ENCODE measurements around the gene ARPC2. TPM values are rescaled to one million over a fixed set of nuclear protein-coding genes. Genes with fewer than 3 reads are reported as not detected.

ARPC2 gene
- total RNA-seq = 290 and 337 TPM in 2 replicates

DNA sequence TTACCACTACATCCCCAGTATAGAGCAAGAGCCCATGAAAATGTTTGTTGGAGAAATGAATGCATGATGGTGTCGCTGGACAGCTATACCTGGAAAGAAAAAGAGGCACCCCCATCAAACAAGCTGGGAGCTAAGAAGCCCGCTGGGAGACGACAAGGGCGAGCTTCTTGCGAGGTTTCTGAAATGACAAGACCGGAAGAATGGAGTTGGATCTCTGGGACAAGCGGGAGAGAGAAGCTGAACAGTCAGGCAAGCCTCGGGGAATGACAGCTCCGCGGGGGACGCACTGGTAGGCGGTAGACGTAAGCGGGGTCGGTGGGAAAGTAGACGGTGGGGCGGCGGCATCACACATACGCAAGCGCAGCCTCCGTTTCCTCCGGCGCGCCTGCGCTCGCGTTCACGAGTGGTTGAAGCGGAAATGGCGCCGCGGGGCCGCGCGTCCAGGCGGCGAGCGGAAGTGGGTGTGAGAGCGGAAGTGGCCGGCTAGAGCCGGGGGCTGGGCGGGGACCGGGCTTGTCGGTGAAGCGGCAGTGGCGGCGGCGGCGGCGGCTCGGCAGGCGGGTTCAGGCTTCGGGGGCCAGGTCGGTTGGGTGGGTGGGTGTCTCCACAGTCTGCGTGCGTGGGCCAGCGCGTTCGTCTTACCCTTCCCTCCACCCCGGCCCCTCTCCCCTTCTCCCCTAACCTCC lies at the start of gene ARPC2:
ARPC2 (plus strand) TSS at position 516 of the 686 bp plus-strand sequence. CDS start 282 bp downstream, outside the sequence.

DNA sequence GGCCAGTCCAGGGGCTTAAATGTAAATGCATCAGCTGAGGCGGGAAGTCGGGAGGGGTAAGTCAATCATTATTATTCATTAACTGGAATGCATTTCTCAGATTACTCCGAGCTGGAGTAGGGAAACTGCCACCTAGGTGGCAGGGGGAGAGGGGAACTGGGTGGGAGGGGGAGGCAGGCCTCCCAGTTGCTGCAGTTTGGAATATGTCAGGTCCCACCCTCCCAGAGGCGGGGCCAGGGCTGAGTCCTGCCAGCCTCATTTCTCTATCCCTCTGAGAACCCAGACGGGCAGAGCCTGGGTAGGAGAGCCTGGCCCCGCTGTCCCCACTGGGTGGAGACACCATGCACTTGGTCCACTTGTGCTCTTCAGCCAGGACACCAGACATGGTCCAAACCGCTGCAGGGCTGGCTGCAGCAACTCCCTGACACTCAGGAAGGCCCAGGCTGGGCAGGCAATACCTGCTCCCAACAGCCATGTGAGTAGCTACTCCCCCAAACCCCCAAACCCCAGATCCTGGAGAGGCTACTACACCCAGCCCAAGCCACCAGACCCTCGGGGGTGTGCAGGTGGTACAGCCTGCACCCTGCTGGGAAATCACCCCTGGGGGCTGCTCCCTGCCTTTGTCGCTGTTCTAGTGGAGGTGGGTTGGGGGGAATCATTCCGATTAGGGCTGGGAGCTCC lies 43.9 kb downstream of the ARPC2 start, which contains the start of gene GPBAR1:
GPBAR1 (plus strand) TSS at position 274 of the 681 bp plus-strand sequence. CDS start 1,710 bp downstream, outside the sequence.

DNA sequence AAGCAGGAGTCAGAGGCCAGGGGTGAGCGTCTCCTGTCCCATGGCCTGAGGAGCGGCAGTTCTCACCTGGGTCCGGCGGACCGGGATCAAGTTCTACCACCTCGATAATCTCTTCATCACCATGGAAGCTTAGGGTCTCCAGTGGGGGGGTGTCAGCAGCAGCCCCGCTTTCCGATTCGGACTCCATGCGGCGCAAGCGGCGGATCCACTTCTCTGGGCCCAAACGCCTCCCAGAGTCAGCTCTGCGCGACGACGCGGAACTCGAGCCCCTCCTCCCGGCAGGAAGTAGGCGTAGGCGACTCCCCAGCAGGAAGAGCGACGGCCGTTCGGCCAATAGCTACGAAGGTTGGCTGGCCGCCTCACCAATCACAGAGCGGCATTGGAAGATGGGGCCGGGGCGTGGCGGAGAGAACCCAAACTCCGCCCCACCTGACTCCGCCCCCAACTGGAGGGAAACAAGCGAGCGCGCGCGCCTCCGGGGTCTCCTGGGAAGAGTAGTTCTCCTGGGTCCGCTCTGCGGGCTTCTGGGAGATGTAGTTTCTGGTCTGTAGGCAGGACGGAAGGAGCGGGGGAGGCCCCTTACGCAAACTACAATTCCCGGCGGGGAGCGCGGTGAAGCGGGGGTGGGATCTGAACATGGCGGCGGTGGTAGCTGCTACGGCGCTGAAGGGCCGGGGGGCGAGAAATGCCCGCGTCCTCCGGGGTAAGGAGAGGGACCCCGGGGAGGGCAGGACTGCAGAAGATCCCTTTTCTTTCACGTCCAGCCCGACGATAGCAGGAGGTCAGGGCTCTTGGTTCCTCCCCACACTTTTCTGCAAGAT lies 53.1 kb downstream of the ARPC2 start, which contains the start of the genes AAMP and PNKD:
AAMP (minus strand) TSS at position 238 of the 821 bp plus-strand sequence; CDS start at position 187, 51 bp downstream.
PNKD (plus strand) TSS at position 620 of the 821 bp plus-strand sequence; CDS start at position 637, 17 bp downstream.

DNA sequence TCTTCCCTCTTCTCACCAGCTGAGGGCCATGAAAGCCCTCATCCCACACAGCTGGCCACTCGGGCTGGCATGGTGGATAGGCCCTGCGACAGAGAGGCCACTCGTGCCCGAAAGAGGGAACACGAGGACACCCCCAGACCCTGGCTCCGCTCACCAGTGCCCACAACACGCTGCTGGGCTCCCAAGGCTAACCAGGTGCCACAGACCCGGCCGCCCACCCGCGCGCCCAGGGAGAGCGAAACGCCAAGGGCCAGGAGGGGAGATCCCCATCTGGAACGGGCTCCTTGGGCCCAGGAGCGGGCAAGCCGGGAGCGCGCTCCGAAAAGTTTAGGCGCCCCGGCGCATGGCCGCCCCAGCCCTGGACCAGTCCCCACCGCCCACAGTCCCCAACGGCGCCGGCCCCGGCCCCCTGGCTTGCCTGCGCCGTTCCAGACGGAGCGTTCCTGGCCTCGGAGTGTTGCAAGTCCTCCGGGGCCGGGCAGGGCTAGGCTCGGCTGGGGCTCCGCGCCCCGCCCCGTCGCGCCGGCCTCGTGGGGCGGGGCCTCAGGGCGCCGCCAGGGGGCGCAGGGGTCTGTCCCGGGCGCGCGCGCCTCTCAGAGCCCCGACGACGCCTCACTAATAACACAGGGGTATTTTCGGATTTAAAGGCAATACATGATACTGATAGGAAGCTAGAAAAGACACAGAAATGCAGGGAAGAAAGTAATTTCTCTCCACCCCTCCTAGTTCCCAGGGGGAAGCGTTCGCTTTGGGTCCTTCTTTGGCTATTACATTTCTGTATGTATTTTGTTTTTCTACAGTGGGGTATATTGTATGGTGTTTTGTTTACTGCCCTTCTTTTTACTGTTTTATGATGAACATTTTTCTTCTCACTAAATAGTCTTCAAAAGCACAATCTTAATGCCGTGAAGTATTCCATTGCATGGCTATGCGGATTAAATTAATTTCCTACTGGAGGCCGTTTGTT lies 75.3 kb downstream of the ARPC2 start, which contains the start of gene TMBIM1:
TMBIM1 (minus strand) TSS at position 456 of the 967 bp plus-strand sequence. CDS start 10,362 bp downstream, outside the sequence.

Other genes starting within 250 kb of the ARPC2 start
- 15.3 and 18.3 TPM in 2 replicates for gene TNS1, start 214.2 kb upstream of the ARPC2 start, total RNA-seq
- not detected in 2 replicates for gene RUFY4, start 147.9 kb upstream of the ARPC2 start, total RNA-seq
- not detected in 2 replicates for gene CXCR2, start 91.2 kb upstream of the ARPC2 start, total RNA-seq
- gene CXCR1, start 50.2 kb upstream of the ARPC2 start, total RNA-seq = not detected in 2 replicates
- gene GPBAR1, start 43.8 kb downstream of the ARPC2 start, total RNA-seq = 0.17 TPM in 1 of 2 replicates, not detected in the other
- 105 and 126 TPM in 2 replicates for gene AAMP, start 52.9 kb downstream of the ARPC2 start, total RNA-seq
- gene PNKD, start 53.3 kb downstream of the ARPC2 start, total RNA-seq = 64.2 and 67.2 TPM in 2 replicates
- 135 and 139 TPM in 2 replicates for gene TMBIM1, start 75.3 kb downstream of the ARPC2 start, total RNA-seq
- gene CATIP, start 139.7 kb downstream of the ARPC2 start, total RNA-seq = not detected in 2 replicates
- under 0.01 and 0.30 TPM in 2 replicates for gene SLC11A1, start 165.1 kb downstream of the ARPC2 start, total RNA-seq
- 64.7 and 70.5 TPM in 2 replicates for gene CTDSP1, start 182.7 kb downstream of the ARPC2 start, total RNA-seq
- not detected in 2 replicates for gene VIL1, start 201.9 kb downstream of the ARPC2 start, total RNA-seq